IMR-90 (cell line): ENCODE results near the gene ZKSCAN7. TPM values are rescaled to one million over a fixed set of nuclear protein-coding genes. Genes with fewer than 3 reads are reported as not detected.

Source experiments
- ATAC-seq: fragments of 200-7000 bp; cut with Tn5 transposase; 2 replicates; pipeline ENCODE4 v1.9.1; 2020; ENCODE audit warnings: low read depth, mild to moderate bottlenecking, moderate library complexity
- BruUV-seq: library from RNA; stranded (reverse); fragments of 400-500 nt; replicated peaks from 2 replicates; lab custom pipeline; 2021; lab: Mats Ljungman, UMichigan
- CTCF ChIA-PET: fragments of 300-600 bp; formaldehyde crosslinking; extraction: SDS; loops from one replicate; lab custom pipeline; 2021; ENCODE audit warnings: antibody characterized with exemption; lab: Yijun Ruan, JAX
- POLR2A ChIA-PET: fragments of 300-600 bp; sonication (Branson Sonifier 250); formaldehyde crosslinking; loops from one replicate; lab custom pipeline; 2022; ENCODE audit warnings: antibody characterized with exemption; ENCODE audit not compliant: unreplicated experiment; lab: Charles Lee
- DNase-seq: peaks from one replicate; pipeline ENCODE4 v3.0.0; 2013
- H2AFZ ChIP-seq: replicated peaks from 2 replicates; pipeline ENCODE3; 2013; ENCODE audit warnings: low read length, mild to moderate bottlenecking; ENCODE audit not compliant: poor library complexity
- H2AK5ac ChIP-seq: 2 replicates; pipeline ENCODE4 v1.6.1; 2013; ENCODE audit warnings: low read depth, low read length, inconsistent platforms
- H2AK9ac ChIP-seq: replicated peaks from 2 replicates; pipeline ENCODE3; 2013; ENCODE audit warnings: mild to moderate bottlenecking, low read depth, low read length, moderate library complexity; ENCODE audit not compliant: poor library complexity
- H2BK120ac ChIP-seq: 2 replicates; pipeline ENCODE4 v1.6.1; 2013; ENCODE audit warnings: low read depth, low read length, inconsistent platforms
- H2BK15ac ChIP-seq: 3 replicates; pipeline ENCODE4 v1.6.1; 2013; ENCODE audit warnings: low read depth, low read length, inconsistent platforms
- H2BK20ac ChIP-seq: 2 replicates; pipeline ENCODE4 v1.6.1; 2013; ENCODE audit warnings: low read depth, mild to moderate bottlenecking, inconsistent platforms, low read length, moderate library complexity
- H2BK5ac ChIP-seq: 2 replicates; pipeline ENCODE4 v1.6.1; 2013; ENCODE audit warnings: mild to moderate bottlenecking, low read depth, low read length, inconsistent platforms; ENCODE audit not compliant: poor library complexity, severe bottlenecking
- H3K14ac ChIP-seq: replicated peaks from 2 replicates; pipeline ENCODE4 v1.6.1; 2013; ENCODE audit warnings: low read depth, low read length, inconsistent platforms
- H3K18ac ChIP-seq: 2 replicates; pipeline ENCODE4 v1.6.1; 2013; ENCODE audit warnings: low read depth, low read length, control low read depth
- H3K23ac ChIP-seq: 2 replicates; pipeline ENCODE4 v1.6.1; 2013; ENCODE audit warnings: low read depth, low read length, inconsistent platforms
- H3K27ac ChIP-seq: 2 replicates; pipeline ENCODE4 v1.5.1; 2013; ENCODE audit warnings: mild to moderate bottlenecking, control low read depth, low read length; ENCODE audit not compliant: insufficient read depth
- H3K27me3 ChIP-seq: 2 replicates; pipeline ENCODE4 v1.6.1; 2013; ENCODE audit warnings: low read length; ENCODE audit not compliant: control insufficient read depth, insufficient read depth
- H3K36me3 ChIP-seq: 2 replicates; pipeline ENCODE4 v1.6.1; 2013; ENCODE audit warnings: low read length, mixed read lengths; ENCODE audit not compliant: control insufficient read depth, insufficient read depth
- H3K4ac ChIP-seq: 2 replicates; pipeline ENCODE4 v1.6.1; 2013; ENCODE audit warnings: low read depth, low read length, inconsistent platforms
- H3K4me1 ChIP-seq: 2 replicates; pipeline ENCODE4 v1.6.1; 2013; ENCODE audit warnings: low read length, mixed read lengths; ENCODE audit not compliant: control insufficient read depth, insufficient read depth
- H3K4me2 ChIP-seq: 2 replicates; pipeline ENCODE4 v1.6.1; 2013; ENCODE audit warnings: low read depth, mild to moderate bottlenecking, control low read depth, low read length, moderate library complexity
- H3K4me3 ChIP-seq: 2 replicates; pipeline ENCODE4 v1.5.1; 2013; ENCODE audit warnings: low read depth, mild to moderate bottlenecking, control low read depth, low read length, moderate library complexity; ENCODE audit not compliant: insufficient read depth
- H3K56ac ChIP-seq: 2 replicates; pipeline ENCODE4 v1.6.1; 2013; ENCODE audit warnings: low read length, inconsistent platforms; ENCODE audit not compliant: insufficient read depth; ENCODE audit errors: extremely low read depth
- H3K79me1 ChIP-seq, 2 experiments: 2 replicates each; pipeline ENCODE4 v1.6.1; 2013; ENCODE audit warnings: low read length in 2 of 2, inconsistent platforms in 1 of 2, low read depth in 1 of 2
- H3K9ac ChIP-seq: 2 replicates; pipeline ENCODE4 v1.6.1; 2013; ENCODE audit warnings: low read depth, low read length, control low read depth
- H3K9me1 ChIP-seq: 2 replicates; pipeline ENCODE4 v1.6.1; 2013; ENCODE audit warnings: low read length, inconsistent platforms; ENCODE audit not compliant: insufficient read depth
- H3K9me3 ChIP-seq: 2 replicates; pipeline ENCODE4 v1.6.1; 2013; ENCODE audit warnings: low read length; ENCODE audit not compliant: control insufficient read depth, insufficient read depth
- H4K20me1 ChIP-seq: 2 replicates; pipeline ENCODE4 v1.6.1; 2013; ENCODE audit warnings: low read length, inconsistent platforms; ENCODE audit not compliant: insufficient read depth
- H4K5ac ChIP-seq: 2 replicates; pipeline ENCODE4 v1.6.1; 2013; ENCODE audit warnings: mild to moderate bottlenecking, low read depth, low read length, control low read depth
- H4K8ac ChIP-seq, 2 experiments: 2 replicates each; pipeline ENCODE4 v1.6.1; 2013; ENCODE audit warnings: low read depth in 2 of 2, low read length in 2 of 2, control low read depth in 1 of 2, inconsistent platforms in 1 of 2
- H4K91ac ChIP-seq: 2 replicates; pipeline ENCODE4 v1.6.1; 2013; ENCODE audit warnings: low read depth, low read length, inconsistent platforms; ENCODE audit not compliant: insufficient read depth
- MXI1 ChIP-seq: IDR thresholded peaks from 2 replicates; pipeline ENCODE4 v1.6.1; 2012; ENCODE audit warnings: low read depth, mild to moderate bottlenecking, low read length, moderate library complexity, borderline replicate concordance
- POLR2A ChIP-seq: IDR thresholded peaks from 2 replicates; pipeline ENCODE4 v1.6.1; 2012; ENCODE audit warnings: mild to moderate bottlenecking, low read depth, low read length
- RAD21 ChIP-seq: IDR thresholded peaks from 2 replicates; pipeline ENCODE4 v1.6.1; 2012; ENCODE audit warnings: low read length, improper control_type of control experiment
- SMC3 ChIP-seq: fragments of 150-350 bp; IDR thresholded peaks from 2 replicates; pipeline ENCODE4 v1.6.1; 2016; ENCODE audit warnings: low read depth, mild to moderate bottlenecking, antibody characterized with exemption, low read length, moderate library complexity
- WGBS, 2 experiments: methylation state at CpG; one replicate each; pipeline versions ENCODE4 v1.1.5 to v1.1.7; 2013; ENCODE audit warnings: missing lambda C conversion rate in 2 of 2; ENCODE audit not compliant: insufficient read length in 1 of 2; ENCODE audit errors: extremely low coverage in 2 of 2; 5-methylcytosine and 5-hydroxymethylcytosine counted together
- dilution Hi-C: fragments of 300-500 bp; cut with HindIII; formaldehyde crosslinking; loops from one replicate; pipeline ENCODE4 v1.14.3; 2018; ENCODE audit warnings: low sequenced_read_pairs; ENCODE audit not compliant: unreplicated experiment
- in situ Hi-C: fragments of 300-500 bp; cut with MboI; formaldehyde crosslinking; loops from 3 replicates; pipeline ENCODE4 v1.14.3; 2019; ENCODE audit warnings: low sequenced_read_pairs, inconsistent platforms, mixed read lengths
- intact Hi-C: fragments of 100-400 bp; cut with micrococcal nuclease; formaldehyde crosslinking; loops from 2 replicates; pipeline ENCODE4 v1.10.0; 2022
- polyA plus RNA-seq, 3 experiments: library from polyadenylated mRNA; depleted of rRNA; stranded (reverse); fragments of >200 nt; gene quantifications; 2 replicates each; pipeline ENCODE4 v1.2.3, GENCODE V29; 2012; ENCODE audit warnings: low replicate concordance in 1 of 3
- total RNA-seq: library from RNA; depleted of rRNA; stranded (reverse); fragments of >200 nt; gene quantifications from 2 replicates; pipeline ENCODE4 v1.2.3, GENCODE V29; 2012
- TF ChIP-seq, protein P1 (sequence below): fragments of 150-350 bp; IDR thresholded peaks from 2 replicates; pipeline ENCODE4 v1.6.1; 2016; ENCODE audit warnings: low read depth, mild to moderate bottlenecking, low read length, moderate library complexity, borderline replicate concordance
- TF ChIP-seq, protein P2 (sequence below): conservative IDR thresholded peaks from 2 replicates; pipeline ENCODE4 v1.5.1; 2012; ENCODE audit warnings: mild to moderate bottlenecking, low read depth, low read length, improper control_type of control experiment

The ZKSCAN7 gene
- total and polyA plus RNA-seq, 2 of the 4 experiments (the other 2 are of a cell fraction), result 2.6 to 4.7 TPM

DNA sequence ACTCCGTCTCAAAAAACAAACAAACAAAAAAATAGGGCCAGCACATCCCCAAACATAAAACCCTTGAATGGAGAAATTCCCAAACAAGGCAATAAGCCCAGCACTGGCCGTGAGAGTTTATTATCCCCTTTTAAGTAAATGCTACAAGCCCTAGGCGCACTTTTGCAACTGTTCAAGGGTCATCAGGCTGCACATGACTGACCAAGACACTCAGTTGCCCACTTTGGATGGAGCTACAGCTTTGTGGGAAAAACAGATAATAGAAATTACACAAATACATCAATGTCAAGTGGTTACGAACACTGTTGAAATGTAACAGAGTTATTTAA lies 43.8 kb upstream of the ZKSCAN7 start:
- ATAC-seq, result 0 out of 2 replicates have a peak, but pooled peaks have one; percentile 3
- POLR2A ChIA-PET, result no interaction called here
- no peaks in the 10 kb centered on the region; the same call in 1 of the 2 replicates for H4K20me1 ChIP-seq

More for the DNA sequence above, 43.8 kb upstream of the ZKSCAN7 start:
- H3K27ac ChIP-seq, result peak overlapping the region; percentile 90
- H2AK5ac ChIP-seq, result no peak overlapping the region
- H4K5ac ChIP-seq, result peak overlapping the region; percentile 93
- H3K4ac ChIP-seq, result peak overlapping the region; percentile 42
- WGBS, 2 experiments, result no CpG with 5 or more reads among the region's 4 CpGs
- H3K18ac ChIP-seq, result 0 out of 2 replicates have a peak overlapping the region, but pooled peaks have one; percentile 5
- CTCF ChIA-PET, result interaction anchor here (1.1 kb wide), 1 partner anchor 85 kb away, joined by 3 read pairs; no protein-coding TSS in a partner anchor
- BruUV-seq, result no TSS peak
- H2BK5ac ChIP-seq, result peak overlapping the region; percentile 74
- H3K27me3 ChIP-seq, result peaks cover 2% of the 10 kb centered on the region; the same call in 1 of the 2 replicates
- 0 out of 2 replicates have a peak overlapping the region, but pooled peaks have one; percentile 10 for H3K56ac ChIP-seq
- H3K36me3 ChIP-seq, result peaks cover 2% of the 10 kb centered on the region; the same call in 1 of the 2 replicates
- H3K4me1 ChIP-seq, result peaks cover 6% of the 10 kb centered on the region
- no peaks in the 10 kb centered on the region for H3K9me3 ChIP-seq
- H4K8ac ChIP-seq, result peak overlapping the region; percentile 95 to 98
- no peak overlapping the region for H2BK15ac ChIP-seq
- H3K4me3 ChIP-seq, result peak overlapping the region; percentile 94
- H2AK9ac ChIP-seq, result peak overlapping the region; percentile 6
- peaks cover 17 to 32% of the 10 kb centered on the region in 2 experiments for H3K79me1 ChIP-seq
- peak overlapping the region; percentile 86 for H3K23ac ChIP-seq
- H2AFZ ChIP-seq, result peak overlapping the region; percentile 95
- H3K4me2 ChIP-seq, result peak overlapping the region; percentile 91
- H3K14ac ChIP-seq, result peak overlapping the region; percentile 87
- dilution Hi-C loops, result no loop called here
- H3K9me1 ChIP-seq, result peaks cover 8% of the 10 kb centered on the region; the same call in 1 of the 2 replicates
- TF ChIP-seq POLR2A (no peak), SMC3 (no peak), MXI1 (no peak), RAD21 (no peak)
- TF ChIP-seq, protein P1, sequence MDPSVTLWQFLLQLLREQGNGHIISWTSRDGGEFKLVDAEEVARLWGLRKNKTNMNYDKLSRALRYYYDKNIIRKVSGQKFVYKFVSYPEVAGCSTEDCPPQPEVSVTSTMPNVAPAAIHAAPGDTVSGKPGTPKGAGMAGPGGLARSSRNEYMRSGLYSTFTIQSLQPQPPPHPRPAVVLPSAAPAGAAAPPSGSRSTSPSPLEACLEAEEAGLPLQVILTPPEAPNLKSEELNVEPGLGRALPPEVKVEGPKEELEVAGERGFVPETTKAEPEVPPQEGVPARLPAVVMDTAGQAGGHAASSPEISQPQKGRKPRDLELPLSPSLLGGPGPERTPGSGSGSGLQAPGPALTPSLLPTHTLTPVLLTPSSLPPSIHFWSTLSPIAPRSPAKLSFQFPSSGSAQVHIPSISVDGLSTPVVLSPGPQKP, result no peak
- TF ChIP-seq, protein P2, sequence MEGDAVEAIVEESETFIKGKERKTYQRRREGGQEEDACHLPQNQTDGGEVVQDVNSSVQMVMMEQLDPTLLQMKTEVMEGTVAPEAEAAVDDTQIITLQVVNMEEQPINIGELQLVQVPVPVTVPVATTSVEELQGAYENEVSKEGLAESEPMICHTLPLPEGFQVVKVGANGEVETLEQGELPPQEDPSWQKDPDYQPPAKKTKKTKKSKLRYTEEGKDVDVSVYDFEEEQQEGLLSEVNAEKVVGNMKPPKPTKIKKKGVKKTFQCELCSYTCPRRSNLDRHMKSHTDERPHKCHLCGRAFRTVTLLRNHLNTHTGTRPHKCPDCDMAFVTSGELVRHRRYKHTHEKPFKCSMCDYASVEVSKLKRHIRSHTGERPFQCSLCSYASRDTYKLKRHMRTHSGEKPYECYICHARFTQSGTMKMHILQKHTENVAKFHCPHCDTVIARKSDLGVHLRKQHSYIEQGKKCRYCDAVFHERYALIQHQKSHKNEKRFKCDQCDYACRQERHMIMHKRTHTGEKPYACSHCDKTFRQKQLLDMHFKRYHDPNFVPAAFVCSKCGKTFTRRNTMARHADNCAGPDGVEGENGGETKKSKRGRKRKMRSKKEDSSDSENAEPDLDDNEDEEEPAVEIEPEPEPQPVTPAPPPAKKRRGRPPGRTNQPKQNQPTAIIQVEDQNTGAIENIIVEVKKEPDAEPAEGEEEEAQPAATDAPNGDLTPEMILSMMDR, result no peak
- peak overlapping the region; percentile 97 for H3K9ac ChIP-seq
- no peak overlapping the region for H4K91ac ChIP-seq
- intact Hi-C loops, result loop anchor here (5.0 kb wide), 1 partner anchor 174 kb away; the partner anchor contains the start of gene TCAIM
- in situ Hi-C loops, result no loop called here
- no peak overlapping the region for H2BK120ac ChIP-seq
- DNase-seq, result no peak
- no peak overlapping the region for H2BK20ac ChIP-seq
